Vagina (tissue), 2 donors: Measurements from ENCODE around the gene CMIP. TPM values are rescaled to one million over a fixed set of nuclear protein-coding genes. Genes with fewer than 3 reads are reported as not detected.

Experiments used
- DNase-seq, 2 donors: peaks; one replicate each; pipeline ENCODE4 v3.0.0-alpha.2; 2017; ENCODE audit errors: extremely low spot score in 2 of 2
- H3K27ac ChIP-seq: fragments of 200-600 bp; sonication (generic); one replicate; pipeline ENCODE4 v1.5.1; 2019
- H3K27me3 ChIP-seq: fragments of 200-600 bp; sonication (generic); one replicate; pipeline ENCODE4 v1.5.1; 2019
- H3K36me3 ChIP-seq, 2 donors: fragments of 200-600 bp; sonication (generic); one replicate each; pipeline ENCODE4 v1.5.1; 2017 to 2019
- H3K4me1 ChIP-seq: fragments of 200-600 bp; sonication (generic); one replicate; pipeline ENCODE4 v1.5.1; 2019
- H3K4me3 ChIP-seq, 2 donors: fragments of 200-600 bp; sonication (generic); 1 replicate in 1 of 2; 2 replicates in 1 of 2; pipeline ENCODE4 v1.5.1; 2016 to 2019
- H3K9me3 ChIP-seq: fragments of 200-600 bp; sonication (generic); one replicate; pipeline ENCODE4 v1.5.1; 2019
- POLR2A ChIP-seq, 2 donors: fragments of 450-650 bp; IDR thresholded peaks; one replicate each; pipeline ENCODE4 v1.6.1; 2017; ENCODE audit warnings: antibody characterized with exemption in 2 of 2, mild to moderate bottlenecking in 2 of 2, moderate library complexity in 2 of 2
- POLR2AphosphoS5 ChIP-seq, 2 donors: sonication (generic); formaldehyde crosslinking; IDR thresholded peaks; one replicate each; pipeline ENCODE4 v1.9.0; 2017; ENCODE audit warnings: antibody characterized with exemption in 2 of 2, mild to moderate bottlenecking in 2 of 2, low read depth in 1 of 2; ENCODE audit not compliant: insufficient read depth in 1 of 2
- intact Hi-C: fragments of 100-400 bp; cut with DNase I; formaldehyde crosslinking; loops from one replicate; pipeline ENCODE4 v1.15.1; 2023
- total RNA-seq: library from RNA; depleted of rRNA; stranded (reverse); fragments of >200 nt; gene quantifications from one replicate; pipeline ENCODE4 v1.2.3, GENCODE V29; 2016
- TF ChIP-seq, protein P1 (sequence below), 3 experiments: fragments of 450-650 bp in 2 of 3; fragments of 200-600 bp in 1 of 3; sonication (generic) in 1 of 3; IDR thresholded peaks; one replicate each; pipeline ENCODE4 v1.5.1; 2017 to 2019; ENCODE audit warnings: antibody characterized with exemption in 3 of 3, mild to moderate bottlenecking in 2 of 3, moderate library complexity in 2 of 3

The CMIP gene
- total RNA-seq, 1 donor from 2014 or later, result 66.3 TPM

DNA sequence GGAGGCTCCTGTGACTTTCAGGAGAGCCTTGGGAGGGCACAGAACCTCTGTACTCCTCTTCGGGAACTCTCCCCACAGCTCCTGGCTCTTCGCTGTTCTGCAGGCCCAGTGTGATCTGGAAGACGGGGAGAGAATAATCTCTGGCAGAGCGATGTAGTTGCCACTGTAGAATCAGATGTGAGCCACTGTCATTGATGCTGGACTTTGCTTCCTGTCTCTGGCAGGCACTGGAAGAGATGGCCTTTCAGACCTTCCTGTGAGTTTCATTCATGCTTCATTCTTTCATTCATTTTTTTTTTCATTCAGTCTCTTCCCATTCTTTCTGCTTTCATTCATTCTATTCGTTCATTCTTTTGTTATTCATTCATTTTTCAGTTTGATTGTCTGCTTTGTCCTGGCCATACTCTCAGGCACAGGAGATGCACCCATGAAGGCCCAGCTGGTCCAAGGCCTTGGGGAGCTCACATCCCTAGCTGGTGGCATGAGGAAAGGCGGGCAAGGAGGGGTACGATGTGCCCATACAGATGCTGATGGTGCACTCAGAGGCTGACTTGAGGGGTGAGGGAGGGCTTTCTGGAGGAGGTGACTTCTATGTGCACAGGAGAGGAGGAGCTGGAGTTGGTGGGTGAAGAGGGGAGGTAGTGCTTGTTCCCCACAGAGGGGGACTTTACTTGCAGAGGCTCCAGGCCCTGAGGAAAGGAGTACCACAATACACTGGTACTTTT lies 44.2 kb downstream of the CMIP start:
- Histone ChIP-seq H3K4me1 (peaks cover 97% of the 10 kb centered on the region), H3K27me3 (no peaks in the 10 kb centered on the region), H3K36me3 (no peaks in the 10 kb centered on the region), H3K9me3 (no peaks in the 10 kb centered on the region), H3K27ac (no peak overlapping the region), H3K4me3 (no peak overlapping the region)
- no peak for DNase-seq
- intact Hi-C loops, result no loop called here
- TF ChIP-seq, protein P1, sequence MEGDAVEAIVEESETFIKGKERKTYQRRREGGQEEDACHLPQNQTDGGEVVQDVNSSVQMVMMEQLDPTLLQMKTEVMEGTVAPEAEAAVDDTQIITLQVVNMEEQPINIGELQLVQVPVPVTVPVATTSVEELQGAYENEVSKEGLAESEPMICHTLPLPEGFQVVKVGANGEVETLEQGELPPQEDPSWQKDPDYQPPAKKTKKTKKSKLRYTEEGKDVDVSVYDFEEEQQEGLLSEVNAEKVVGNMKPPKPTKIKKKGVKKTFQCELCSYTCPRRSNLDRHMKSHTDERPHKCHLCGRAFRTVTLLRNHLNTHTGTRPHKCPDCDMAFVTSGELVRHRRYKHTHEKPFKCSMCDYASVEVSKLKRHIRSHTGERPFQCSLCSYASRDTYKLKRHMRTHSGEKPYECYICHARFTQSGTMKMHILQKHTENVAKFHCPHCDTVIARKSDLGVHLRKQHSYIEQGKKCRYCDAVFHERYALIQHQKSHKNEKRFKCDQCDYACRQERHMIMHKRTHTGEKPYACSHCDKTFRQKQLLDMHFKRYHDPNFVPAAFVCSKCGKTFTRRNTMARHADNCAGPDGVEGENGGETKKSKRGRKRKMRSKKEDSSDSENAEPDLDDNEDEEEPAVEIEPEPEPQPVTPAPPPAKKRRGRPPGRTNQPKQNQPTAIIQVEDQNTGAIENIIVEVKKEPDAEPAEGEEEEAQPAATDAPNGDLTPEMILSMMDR (IDR thresholded peaks at IDR 0.05), result no peak
- TF ChIP-seq POLR2AphosphoS5 (IDR thresholded peaks at IDR 0.05; ENCODE audit: insufficient read depth in 1 of 2, low read depth in 1 of 2) (no peak), POLR2A (IDR thresholded peaks at IDR 0.05) (no peak)

- TF ChIP-seq POLR2A (IDR thresholded peaks at IDR 0.05) (no peak), POLR2AphosphoS5 (IDR thresholded peaks at IDR 0.05; ENCODE audit: insufficient read depth in 1 of 2, low read depth in 1 of 2) (no peak)
- TF ChIP-seq, protein P1 (IDR thresholded peaks at IDR 0.05), result no peak
- Histone ChIP-seq H3K4me3 (no peak overlapping the region), H3K9me3 (no peaks in the 10 kb centered on the region), H3K4me1 (peaks cover 97% of the 10 kb centered on the region), H3K27ac (no peak overlapping the region), H3K27me3 (no peaks in the 10 kb centered on the region), H3K36me3 (no peaks in the 10 kb centered on the region)
- intact Hi-C loops, result no loop called here
- no peak for DNase-seq
Observed at GRCh38 chr16:81489547-81490267, 45.1 kb downstream of the CMIP start.

DNA sequence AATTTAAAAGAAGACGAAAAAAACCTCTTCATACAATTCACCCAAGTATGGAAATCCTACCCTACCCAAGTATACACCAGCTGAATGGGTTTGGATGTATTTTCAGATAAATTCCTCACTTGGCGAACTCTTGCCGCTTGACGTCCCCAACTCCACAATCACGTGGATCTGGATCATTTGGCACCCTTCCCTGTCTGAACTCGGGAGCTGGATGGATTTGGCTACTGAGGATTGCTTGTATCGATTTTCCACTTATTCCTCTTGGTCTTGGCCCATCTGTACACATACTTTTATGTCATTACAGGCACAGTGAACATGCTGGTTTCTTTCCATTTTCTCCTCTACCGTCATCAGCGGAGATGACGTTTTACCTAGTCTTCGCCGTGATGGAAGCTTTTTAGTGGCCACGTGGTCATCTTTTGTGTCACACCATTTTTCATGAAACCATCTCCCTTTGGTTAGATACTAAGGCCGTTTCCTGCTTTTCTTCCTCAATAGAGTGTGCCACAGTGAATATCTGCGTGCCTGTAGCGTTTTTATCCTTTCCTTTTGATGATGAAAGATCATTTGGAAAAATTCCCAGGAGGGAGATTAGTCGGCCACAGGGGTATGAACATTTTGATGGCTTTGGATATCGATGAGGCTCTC lies 47.1 kb downstream of the CMIP start:
- TF ChIP-seq POLR2A (IDR thresholded peaks at IDR 0.05), result no peak
- TF ChIP-seq POLR2AphosphoS5 (IDR thresholded peaks at IDR 0.05; ENCODE audit: insufficient read depth in 1 of 2, low read depth in 1 of 2), result no peak
- TF ChIP-seq, protein P1 (IDR thresholded peaks at IDR 0.05), result no peak
- H3K9me3 ChIP-seq, result no peaks in the 10 kb centered on the region
- H3K36me3 ChIP-seq, result no peaks in the 10 kb centered on the region
- H3K4me3 ChIP-seq, result no peak overlapping the region
- intact Hi-C loops, result no loop called here
- peaks cover 92% of the 10 kb centered on the region for H3K4me1 ChIP-seq
- DNase-seq, result no peak
- no peaks in the 10 kb centered on the region for H3K27me3 ChIP-seq
- H3K27ac ChIP-seq, result peak overlapping the region; percentile 95

- intact Hi-C loops, result no loop called here
- Histone ChIP-seq H3K27ac (peak overlapping the region; percentile 95), H3K27me3 (no peaks in the 10 kb centered on the region), H3K4me1 (peaks cover 92% of the 10 kb centered on the region), H3K9me3 (no peaks in the 10 kb centered on the region), H3K36me3 (no peaks in the 10 kb centered on the region), H3K4me3 (no peak overlapping the region)
- DNase-seq, result no peak
- TF ChIP-seq, protein P1 (IDR thresholded peaks at IDR 0.05), result no peak
- TF ChIP-seq POLR2A (IDR thresholded peaks at IDR 0.05) (no peak), POLR2AphosphoS5 (IDR thresholded peaks at IDR 0.05; ENCODE audit: insufficient read depth in 1 of 2, low read depth in 1 of 2) (no peak)
Observed at GRCh38 chr16:81492311-81492761, 47.7 kb downstream of the CMIP start.
